Adrenal gland (tissue), 5 donors: ENCODE measurements around the gene MICAL3.

ENCODE experiments used
- POLR2A ChIP-seq, 2 donors: fragments of 450-650 bp; IDR thresholded peaks; one replicate each; pipeline ENCODE4 v1.6.1; 2017; ENCODE audit warnings: antibody characterized with exemption in 2 of 2, mild to moderate bottlenecking in 2 of 2, moderate library complexity in 1 of 2
- TF ChIP-seq, protein P1 (sequence below), 6 experiments: fragments of 450-650 bp in 4 of 6; fragments of 200-600 bp in 2 of 6; sonication (generic) in 1 of 6; IDR thresholded peaks; 1 replicate in 5 of 6; 2 replicates in 1 of 6; pipeline versions ENCODE4 v1.5.1 to v1.8.0; 2016 to 2021; ENCODE audit warnings: antibody characterized with exemption in 6 of 6, mild to moderate bottlenecking in 2 of 6, moderate library complexity in 1 of 6
- donor health status: DM: no; HTN: no; CAD: no.

GRCh38 chr22:17888439-17888838 is 135.9 kb downstream of the MICAL3 start:
- TF ChIP-seq, protein P1, sequence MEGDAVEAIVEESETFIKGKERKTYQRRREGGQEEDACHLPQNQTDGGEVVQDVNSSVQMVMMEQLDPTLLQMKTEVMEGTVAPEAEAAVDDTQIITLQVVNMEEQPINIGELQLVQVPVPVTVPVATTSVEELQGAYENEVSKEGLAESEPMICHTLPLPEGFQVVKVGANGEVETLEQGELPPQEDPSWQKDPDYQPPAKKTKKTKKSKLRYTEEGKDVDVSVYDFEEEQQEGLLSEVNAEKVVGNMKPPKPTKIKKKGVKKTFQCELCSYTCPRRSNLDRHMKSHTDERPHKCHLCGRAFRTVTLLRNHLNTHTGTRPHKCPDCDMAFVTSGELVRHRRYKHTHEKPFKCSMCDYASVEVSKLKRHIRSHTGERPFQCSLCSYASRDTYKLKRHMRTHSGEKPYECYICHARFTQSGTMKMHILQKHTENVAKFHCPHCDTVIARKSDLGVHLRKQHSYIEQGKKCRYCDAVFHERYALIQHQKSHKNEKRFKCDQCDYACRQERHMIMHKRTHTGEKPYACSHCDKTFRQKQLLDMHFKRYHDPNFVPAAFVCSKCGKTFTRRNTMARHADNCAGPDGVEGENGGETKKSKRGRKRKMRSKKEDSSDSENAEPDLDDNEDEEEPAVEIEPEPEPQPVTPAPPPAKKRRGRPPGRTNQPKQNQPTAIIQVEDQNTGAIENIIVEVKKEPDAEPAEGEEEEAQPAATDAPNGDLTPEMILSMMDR (IDR thresholded peaks at IDR 0.05): no peak
- TF ChIP-seq POLR2A (IDR thresholded peaks at IDR 0.05): no peak
